ENCODE measurements around the gene CASP9.

GRCh38 chr1:15468145-15468544 is 55.9 kb downstream of the CASP9 start:
- TF ChIP-seq CTCF (IDR thresholded peaks at IDR 0.05) = no peak
- no peak for TF ChIP-seq POLR2A (IDR thresholded peaks at IDR 0.05)
- TF ChIP-seq EP300 (IDR thresholded peaks at IDR 0.05) = no peak
